ENCODE measurements around the gene ATXN3L. TPM values are rescaled to one million over a fixed set of nuclear protein-coding genes. Genes with fewer than 3 reads are reported as not detected.

ATXN3L gene
- total RNA-seq, 4 donors from 2014 or later, result not detected

DNA sequence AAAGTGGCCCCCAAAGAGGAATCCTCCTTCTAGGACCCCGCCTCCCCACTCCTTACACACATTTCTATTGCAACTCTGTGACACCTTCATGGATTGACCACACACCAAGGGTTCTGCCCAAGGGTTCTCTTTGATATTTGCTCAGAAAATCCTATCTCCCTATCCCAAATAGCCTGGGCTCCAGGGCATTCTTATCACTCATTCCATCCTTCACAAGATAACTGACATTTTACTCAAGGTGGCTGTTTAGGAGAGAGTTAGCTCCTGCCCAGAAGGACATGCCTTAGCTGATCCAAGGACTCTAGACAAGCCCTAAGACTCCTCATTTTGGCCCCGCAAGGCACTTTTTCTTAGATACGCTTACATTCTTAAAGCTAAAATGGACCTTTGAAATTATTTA is 47.4 kb downstream of the ATXN3L start:
- no peaks in the 10 kb centered on the region for H3K4me1 ChIP-seq
- H3K27me3 ChIP-seq, result no peaks in the 10 kb centered on the region
- in situ Hi-C loops (cut with MboI; ENCODE audit: low sequenced_read_pairs in 4 of 4) (loop anchor here in 1 of 4 donors (25.0 kb wide), 1 partner anchor 215 kb away; no protein-coding TSS in a partner anchor), intact Hi-C loops (cut with DNase I; ENCODE audit: low total_unique reads) (no loop called here)
- no peaks in the 10 kb centered on the region for H3K9me3 ChIP-seq
- no peak for TF ChIP-seq POLR2A (IDR thresholded peaks at IDR 0.05)
- TF ChIP-seq, protein P1, sequence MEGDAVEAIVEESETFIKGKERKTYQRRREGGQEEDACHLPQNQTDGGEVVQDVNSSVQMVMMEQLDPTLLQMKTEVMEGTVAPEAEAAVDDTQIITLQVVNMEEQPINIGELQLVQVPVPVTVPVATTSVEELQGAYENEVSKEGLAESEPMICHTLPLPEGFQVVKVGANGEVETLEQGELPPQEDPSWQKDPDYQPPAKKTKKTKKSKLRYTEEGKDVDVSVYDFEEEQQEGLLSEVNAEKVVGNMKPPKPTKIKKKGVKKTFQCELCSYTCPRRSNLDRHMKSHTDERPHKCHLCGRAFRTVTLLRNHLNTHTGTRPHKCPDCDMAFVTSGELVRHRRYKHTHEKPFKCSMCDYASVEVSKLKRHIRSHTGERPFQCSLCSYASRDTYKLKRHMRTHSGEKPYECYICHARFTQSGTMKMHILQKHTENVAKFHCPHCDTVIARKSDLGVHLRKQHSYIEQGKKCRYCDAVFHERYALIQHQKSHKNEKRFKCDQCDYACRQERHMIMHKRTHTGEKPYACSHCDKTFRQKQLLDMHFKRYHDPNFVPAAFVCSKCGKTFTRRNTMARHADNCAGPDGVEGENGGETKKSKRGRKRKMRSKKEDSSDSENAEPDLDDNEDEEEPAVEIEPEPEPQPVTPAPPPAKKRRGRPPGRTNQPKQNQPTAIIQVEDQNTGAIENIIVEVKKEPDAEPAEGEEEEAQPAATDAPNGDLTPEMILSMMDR (IDR thresholded peaks at IDR 0.05 in 4 of 5, conservative IDR thresholded peaks at IDR 0.05 in 1 of 5), result no peak
- ATAC-seq (no peak), DNase-seq (no peak)
- H3K4me3 ChIP-seq, result no peak overlapping the region
- no peak overlapping the region for H3K27ac ChIP-seq
- H3K36me3 ChIP-seq, result no peaks in the 10 kb centered on the region

DNA sequence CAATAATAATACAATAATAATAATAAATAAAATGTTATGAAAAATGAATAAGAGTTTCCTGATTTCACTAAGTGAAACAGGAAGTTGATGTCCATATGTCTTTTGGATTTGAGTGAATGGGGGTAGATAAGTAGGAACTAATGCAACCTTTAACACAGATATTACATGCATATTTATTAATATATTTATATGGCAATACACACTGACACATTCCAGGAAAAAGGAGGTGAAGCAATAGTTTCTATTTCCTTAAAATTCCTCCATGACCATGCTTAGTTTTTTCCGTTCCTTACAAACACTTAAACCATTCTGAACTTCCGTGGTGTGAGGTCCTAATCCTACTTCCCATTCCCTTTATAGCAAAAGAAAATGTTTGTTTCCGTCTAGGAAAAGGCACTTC is 48.3 kb downstream of the ATXN3L start:
- no peaks in the 10 kb centered on the region for H3K9me3 ChIP-seq
- TF ChIP-seq, protein P1 (IDR thresholded peaks at IDR 0.05 in 4 of 5, conservative IDR thresholded peaks at IDR 0.05 in 1 of 5), result no peak
- TF ChIP-seq POLR2A (IDR thresholded peaks at IDR 0.05), result no peak
- no peak overlapping the region for H3K27ac ChIP-seq
- intact Hi-C loops (cut with DNase I; ENCODE audit: low total_unique reads) (no loop called here), in situ Hi-C loops (cut with MboI; ENCODE audit: low sequenced_read_pairs in 4 of 4) (loop anchor here in 1 of 4 donors (25.0 kb wide), 1 partner anchor 216 kb away; no protein-coding TSS in a partner anchor)
- no peak overlapping the region for H3K4me3 ChIP-seq
- H3K36me3 ChIP-seq, result no peaks in the 10 kb centered on the region
- DNase-seq (no peak), ATAC-seq (no peak)
- H3K4me1 ChIP-seq, result no peaks in the 10 kb centered on the region
- no peaks in the 10 kb centered on the region for H3K27me3 ChIP-seq

DNA sequence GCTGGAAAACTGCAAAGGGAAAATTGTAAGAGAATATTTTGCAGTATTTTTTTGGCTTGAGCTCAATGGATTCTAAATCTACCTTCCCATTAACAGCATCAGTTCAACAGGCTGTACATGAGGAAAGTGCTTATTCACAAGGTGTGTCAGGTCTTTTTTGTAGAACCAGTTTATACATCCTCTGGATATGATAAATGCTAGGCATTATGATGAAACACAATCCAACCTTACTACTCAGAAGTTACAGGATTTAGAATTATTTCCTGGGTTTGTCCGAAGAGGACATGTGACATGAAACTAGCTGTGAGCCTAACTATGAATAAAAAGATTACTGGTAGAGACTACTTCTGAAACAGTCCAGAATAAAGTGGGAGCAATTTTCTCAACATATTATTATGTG is 49.5 kb downstream of the ATXN3L start:
- no peak overlapping the region for H3K4me3 ChIP-seq
- in situ Hi-C loops (cut with MboI; ENCODE audit: low sequenced_read_pairs in 4 of 4), result loop anchor here in 1 of 4 donors (25.0 kb wide), 1 partner anchor 217 kb away; no protein-coding TSS in a partner anchor
- no peak for ATAC-seq
- H3K4me1 ChIP-seq, result no peaks in the 10 kb centered on the region
- H3K27me3 ChIP-seq, result no peaks in the 10 kb centered on the region
- intact Hi-C loops (cut with DNase I; ENCODE audit: low total_unique reads), result no loop called here
- no peak for DNase-seq
- H3K27ac ChIP-seq, result no peak overlapping the region
- TF ChIP-seq, protein P1 (IDR thresholded peaks at IDR 0.05 in 4 of 5, conservative IDR thresholded peaks at IDR 0.05 in 1 of 5), result no peak
- no peak for TF ChIP-seq POLR2A (IDR thresholded peaks at IDR 0.05)
- no peaks in the 10 kb centered on the region for H3K9me3 ChIP-seq
- H3K36me3 ChIP-seq, result no peaks in the 10 kb centered on the region

DNA sequence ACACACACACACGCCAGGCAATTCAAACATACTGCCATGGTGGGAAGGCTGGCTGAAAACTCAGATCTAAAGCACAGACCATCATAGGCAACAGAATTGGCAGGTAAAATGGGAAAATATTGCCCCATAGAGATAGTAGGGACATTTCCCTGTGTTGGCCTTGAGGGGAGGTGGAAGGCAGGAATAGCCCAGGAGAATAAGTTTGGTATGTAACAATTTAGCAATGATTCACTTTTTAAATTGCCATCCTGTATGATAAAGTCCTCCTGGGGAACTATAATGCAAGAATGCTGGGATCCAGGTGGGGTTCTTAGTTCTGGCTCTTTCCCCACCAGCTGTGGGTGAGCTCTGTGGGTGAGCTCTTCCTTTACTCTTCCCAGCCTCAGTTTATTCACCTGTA is 51.0 kb downstream of the ATXN3L start:
- ATAC-seq, result no peak
- TF ChIP-seq, protein P1 (IDR thresholded peaks at IDR 0.05 in 4 of 5, conservative IDR thresholded peaks at IDR 0.05 in 1 of 5), result no peak
- no peak for TF ChIP-seq POLR2A (IDR thresholded peaks at IDR 0.05)
- no peak overlapping the region for H3K27ac ChIP-seq
- intact Hi-C loops (cut with DNase I; ENCODE audit: low total_unique reads) (no loop called here), in situ Hi-C loops (cut with MboI; ENCODE audit: low sequenced_read_pairs in 4 of 4) (loop anchor here in 1 of 4 donors (25.0 kb wide), 1 partner anchor 218 kb away; no protein-coding TSS in a partner anchor)
- no peak overlapping the region for H3K4me3 ChIP-seq
- H3K4me1 ChIP-seq, result no peaks in the 10 kb centered on the region
- no peaks in the 10 kb centered on the region for H3K36me3 ChIP-seq
- no peaks in the 10 kb centered on the region for H3K27me3 ChIP-seq
- no peaks in the 10 kb centered on the region for H3K9me3 ChIP-seq
- DNase-seq, result no peak

Other genes starting within 250 kb of the ATXN3L start
- under 1 TPM in 1 of 4 donors, not detected in 3; 0.09 TPM for gene EGFL6, start 249.5 kb upstream of the ATXN3L start, total RNA-seq

Measured in gastrocnemius medialis (tissue), 4 donors.